HG02642 (cell line): ENCODE data around the gene CEP170B.
A peak's percentile ranks its signal among the peaks of the same experiment; 100 is the strongest.
"Not testable (repeated sequence)": the region's sequence is repeated elsewhere in the genome, so short reads cannot be mapped to it uniquely, and the experiment has no call there.

Experiments
- ATAC-seq: cut with Tn5 transposase; IDR thresholded peaks from one replicate; pipeline ENCODE4 v1.9.1; 2021; ENCODE audit warnings: mild to moderate bottlenecking; ENCODE audit not compliant: unreplicated experiment, poor library complexity

CEP170B gene

GRCh38 chr14:104900639-104901512 lies 35.8 kb downstream of the CEP170B start:
- no peak for ATAC-seq

DNA sequence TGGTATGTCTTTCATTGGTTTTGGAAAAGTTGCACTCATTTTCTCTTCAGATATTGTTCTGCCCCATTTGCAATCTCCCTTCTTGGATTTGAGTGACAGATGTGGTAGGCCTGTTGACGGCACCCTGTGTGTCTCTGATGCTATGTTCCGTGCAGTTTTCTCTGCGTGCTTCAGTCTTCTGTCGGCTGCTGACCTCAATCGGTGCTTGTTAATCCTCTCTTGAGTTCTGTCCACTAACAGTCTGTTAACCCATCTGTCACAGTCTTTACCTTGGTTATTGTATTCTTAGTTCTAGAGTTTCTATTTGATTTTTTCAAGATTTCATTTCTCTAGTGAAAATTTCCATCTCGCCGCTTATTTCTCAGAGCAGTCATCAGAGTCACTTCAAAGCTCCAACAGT lies 38.9 kb downstream of the CEP170B start:
- ATAC-seq = no peak

GRCh38 chr14:104904650-104905578 lies 39.8 kb downstream of the CEP170B start:
- not testable (repeated sequence) for ATAC-seq

- ATAC-seq = not testable (repeated sequence)
Observed at GRCh38 chr14:104905579-104905933, 40.5 kb downstream of the CEP170B start.

GRCh38 chr14:104908303-104908702 lies 43.2 kb downstream of the CEP170B start:
- no peak for ATAC-seq

DNA sequence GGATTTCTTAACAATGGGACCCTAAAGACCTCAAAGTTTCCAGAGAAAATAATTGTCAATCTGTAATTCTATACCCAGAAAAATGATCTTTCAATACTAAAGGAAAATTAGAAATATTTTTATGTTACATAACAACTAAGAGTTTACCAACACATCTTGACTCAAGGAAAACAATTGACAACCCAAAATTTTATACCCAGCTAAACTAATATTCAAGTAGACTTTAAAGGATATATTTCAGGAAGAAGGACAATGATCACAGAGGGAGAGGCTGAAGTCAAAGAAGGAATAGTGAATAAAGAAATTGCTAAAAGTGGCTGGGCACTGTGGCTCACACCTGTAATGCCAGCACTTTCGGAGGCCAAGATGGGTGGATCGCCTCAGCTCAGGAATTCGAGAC lies 47.0 kb downstream of the CEP170B start:
- ATAC-seq = no peak

DNA sequence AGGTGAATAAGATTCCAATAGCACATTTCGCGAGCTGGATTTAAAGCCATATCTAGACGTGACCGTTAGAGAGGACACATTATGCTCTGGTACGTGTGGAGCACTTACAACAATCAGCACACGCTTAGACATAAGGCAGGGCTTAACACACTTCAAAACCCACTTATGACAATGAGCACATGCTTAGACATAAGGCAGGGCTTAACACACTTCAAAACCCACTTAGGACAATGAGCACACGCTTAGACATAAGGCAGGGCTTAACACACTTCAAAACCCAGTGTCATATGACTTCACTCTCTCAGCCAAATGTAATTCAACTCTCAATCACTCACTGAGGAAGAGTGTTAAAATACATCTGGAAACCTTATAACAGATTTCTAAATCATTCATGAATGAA lies 48.4 kb downstream of the CEP170B start:
- no peak for ATAC-seq

DNA sequence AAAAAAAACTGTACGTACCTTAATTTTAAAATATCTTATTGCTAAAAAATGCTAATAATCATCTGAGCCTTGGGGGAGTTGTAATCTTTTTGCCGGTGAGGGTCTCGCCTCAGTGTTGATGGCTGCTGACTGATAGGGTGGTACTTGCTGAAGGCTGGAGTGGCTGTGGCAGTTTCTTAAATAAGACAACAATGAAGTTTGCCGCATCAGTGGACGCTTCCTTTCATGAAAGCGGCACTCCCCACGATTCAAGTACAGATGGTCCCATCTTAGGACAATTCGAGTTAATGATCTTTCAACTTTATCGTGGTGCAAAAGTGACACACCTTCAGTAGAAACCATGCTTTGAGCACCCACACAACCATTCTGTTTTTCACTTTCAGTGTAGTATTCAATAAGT lies 52.0 kb downstream of the CEP170B start:
- no peak for ATAC-seq

DNA sequence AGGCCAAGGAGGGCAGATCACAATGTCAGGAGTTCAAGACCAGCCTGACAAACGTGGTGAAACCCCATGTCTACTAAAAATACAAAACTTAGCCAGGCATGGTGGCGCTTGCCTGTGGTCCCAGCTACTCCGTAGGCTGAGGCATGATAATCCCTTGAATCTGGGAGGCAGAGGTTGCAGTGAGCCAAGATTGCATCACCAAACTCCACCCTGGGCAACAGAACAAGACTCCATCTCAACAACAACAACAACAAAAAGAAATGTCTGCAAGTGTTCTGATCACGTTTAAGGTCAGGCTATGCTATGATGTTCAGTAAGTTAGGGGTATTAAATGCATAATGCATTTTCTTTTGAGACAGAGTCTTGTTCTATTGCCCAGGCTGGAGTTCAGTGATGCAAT lies 52.9 kb downstream of the CEP170B start:
- no peak for ATAC-seq

DNA sequence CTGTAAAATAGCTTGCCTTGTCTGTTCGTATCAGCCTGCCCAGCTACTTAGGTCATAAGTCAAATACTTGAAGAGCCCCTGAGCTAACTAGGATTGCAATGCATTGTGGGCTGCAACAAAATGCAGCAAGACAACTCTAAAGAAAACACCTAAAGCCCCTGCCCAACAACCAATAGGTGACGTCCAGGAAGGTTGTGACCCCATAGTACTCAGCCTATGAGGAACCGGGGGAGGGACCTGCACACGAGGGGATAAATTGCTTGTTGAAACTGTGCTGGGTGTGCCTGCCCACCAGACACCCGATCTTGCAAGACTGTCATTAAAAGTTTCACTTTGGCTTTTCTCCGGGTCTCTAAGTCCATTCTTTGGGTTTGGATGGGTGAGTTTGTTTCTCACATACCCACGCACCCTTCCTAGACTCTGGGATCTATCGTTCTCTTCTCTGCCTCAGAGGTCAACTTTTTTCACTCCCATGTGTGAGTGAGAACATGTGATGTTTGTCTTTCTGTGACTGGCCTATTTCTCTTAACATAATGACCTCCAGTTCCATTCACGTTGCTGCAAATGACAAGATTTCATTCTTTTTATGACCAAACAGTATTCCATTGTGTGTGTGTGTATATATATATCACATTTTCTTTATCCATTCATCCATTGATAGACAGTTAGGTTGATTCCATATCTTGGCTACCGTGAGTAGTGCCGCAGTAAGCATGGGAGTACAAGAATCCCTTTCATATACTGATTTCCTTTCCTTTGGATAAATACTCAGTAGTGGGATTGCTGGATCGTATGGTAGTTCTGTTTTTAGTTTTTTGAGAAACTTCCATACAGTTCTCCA lies 54.3 kb downstream of the CEP170B start:
- not testable (repeated sequence) for ATAC-seq

- no peak for ATAC-seq
Observed at GRCh38 chr14:104919993-104920315, 54.9 kb downstream of the CEP170B start.

- ATAC-seq = no peak
Observed at GRCh38 chr14:104923640-104924420, 58.8 kb downstream of the CEP170B start.

GRCh38 chr14:104924421-104925213 lies 59.5 kb downstream of the CEP170B start, which contains the start of gene PLD4:
TSS of gene PLD4 (plus strand) at chr14:104924879. CDS start at chr14:104927141, 2,262 bp downstream.
- no peak for ATAC-seq

DNA sequence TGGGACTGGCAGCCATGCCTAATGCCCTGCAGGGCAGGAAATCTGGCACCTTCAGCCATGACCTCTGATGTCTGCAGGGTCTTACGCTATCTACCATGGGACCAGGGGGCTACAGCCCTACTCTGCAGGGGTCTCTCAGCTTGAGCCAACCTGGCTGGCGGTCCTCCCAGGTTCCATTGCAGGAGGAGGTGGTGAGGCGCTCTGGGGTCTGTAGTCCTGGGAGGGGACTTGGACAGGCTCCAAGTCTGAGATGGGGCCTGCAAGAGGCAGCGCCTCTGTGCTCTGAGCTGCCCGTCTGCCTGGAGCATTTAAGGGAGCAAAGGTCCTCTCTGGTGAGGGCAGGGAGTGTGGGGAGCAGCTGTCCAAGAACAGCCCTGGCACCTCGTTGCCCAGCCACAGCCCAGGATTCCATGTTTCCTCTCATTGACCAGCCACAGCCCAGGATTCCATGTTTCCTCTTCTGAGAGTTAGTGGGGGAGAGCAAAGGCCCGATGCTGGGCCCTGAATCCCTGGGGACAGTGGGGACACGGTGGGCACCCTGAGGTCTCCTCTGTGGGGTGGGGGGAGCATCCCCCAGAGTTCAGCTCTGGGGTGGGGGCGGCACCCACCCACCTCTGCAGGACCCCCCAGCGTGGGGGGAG lies 60.3 kb downstream of the CEP170B start:
- no peak for ATAC-seq

DNA sequence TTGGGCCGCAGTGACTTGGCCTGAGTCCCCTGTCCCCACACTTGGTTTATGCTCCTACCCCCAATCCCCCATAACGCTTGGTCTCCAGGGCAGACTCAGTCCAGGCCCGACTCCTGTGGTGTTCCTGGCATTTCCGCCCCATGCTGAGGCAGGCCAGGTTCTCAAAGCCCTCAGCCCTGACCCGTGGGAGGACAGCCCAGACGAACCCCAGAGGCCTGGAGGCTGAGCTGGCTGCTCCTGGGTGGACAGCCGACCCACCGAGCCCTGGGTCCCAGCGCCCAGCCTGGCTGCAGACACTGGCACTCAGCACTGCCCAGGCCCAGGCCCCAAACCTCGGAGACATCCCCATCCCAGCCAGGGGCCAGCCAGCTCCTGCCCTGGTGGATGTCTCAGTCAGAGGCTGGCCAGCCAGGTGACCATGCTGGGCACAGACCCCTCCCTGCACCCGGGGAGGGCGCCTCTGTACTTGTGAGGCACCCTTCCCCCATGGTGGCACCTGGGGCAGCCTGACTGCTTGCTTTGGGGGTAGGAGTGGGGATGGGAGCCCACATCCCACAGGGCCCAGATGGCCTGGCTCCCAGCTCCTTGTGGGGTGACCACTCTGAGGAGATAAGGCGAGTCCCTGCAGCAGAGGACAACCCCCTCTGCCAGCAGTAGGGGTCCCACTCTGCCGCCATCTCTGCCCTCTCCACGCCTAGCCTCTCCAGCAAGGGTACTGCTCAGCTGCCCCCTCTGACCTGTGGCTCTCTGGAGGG lies 61.0 kb downstream of the CEP170B start:
- ATAC-seq = no peak

GRCh38 chr14:104926619-104927431 lies 61.8 kb downstream of the CEP170B start:
- ATAC-seq = peak; percentile 65

GRCh38 chr14:104927432-104927816 lies 62.4 kb downstream of the CEP170B start:
- no peak for ATAC-seq
